KOPT-K1 (cell line): ENCODE results near the gene CNTN4.

ENCODE experiments used
- H3K27ac ChIP-seq: fragments of 200-600 bp; sonication (generic); 2 replicates; pipeline ENCODE4 v1.5.1; 2016; ENCODE audit warnings: antibody characterized with exemption, mild to moderate bottlenecking, low read depth, low read length; ENCODE audit not compliant: poor library complexity, severe bottlenecking
- H3K36me3 ChIP-seq: fragments of 200-600 bp; sonication (generic); 2 replicates; pipeline ENCODE4 v1.5.1; 2017; ENCODE audit warnings: antibody characterized with exemption, mild to moderate bottlenecking, low read length, moderate library complexity; ENCODE audit not compliant: insufficient read depth
- H3K9me3 ChIP-seq: fragments of 200-600 bp; sonication (generic); 2 replicates; pipeline ENCODE4 v1.5.1; 2017; ENCODE audit warnings: antibody characterized with exemption, low read length, mild to moderate bottlenecking; ENCODE audit not compliant: insufficient read depth, poor library complexity, severe bottlenecking

CNTN4 gene

DNA sequence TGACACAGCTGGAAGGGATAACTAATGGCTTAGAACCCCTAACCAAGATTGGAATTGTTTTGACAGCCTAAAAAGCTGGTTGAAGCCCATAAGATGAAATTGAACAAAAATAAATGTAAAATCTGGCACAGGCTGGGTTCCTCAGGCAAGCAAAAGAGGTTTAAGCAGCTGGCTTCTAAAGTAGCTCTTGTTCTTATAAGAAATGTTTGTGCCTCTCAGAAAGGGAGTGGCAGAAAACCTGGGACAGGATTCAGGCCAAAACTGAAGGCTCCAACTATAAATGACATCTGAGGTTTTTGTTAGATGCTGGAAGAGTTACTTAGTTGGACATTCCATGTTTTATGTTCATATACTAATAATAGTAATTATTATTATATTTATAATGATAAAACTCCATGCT is 378.3 kb downstream of the CNTN4 start:
- Histone ChIP-seq H3K36me3 (no peaks in the 10 kb centered on the region), H3K27ac (no peak overlapping the region), H3K9me3 (no peaks in the 10 kb centered on the region)

- no peaks in the 10 kb centered on the region for H3K36me3 ChIP-seq
- no peak overlapping the region for H3K27ac ChIP-seq
Measured at GRCh38 chr3:2477620-2478019, 379.0 kb downstream of the CNTN4 start.

DNA sequence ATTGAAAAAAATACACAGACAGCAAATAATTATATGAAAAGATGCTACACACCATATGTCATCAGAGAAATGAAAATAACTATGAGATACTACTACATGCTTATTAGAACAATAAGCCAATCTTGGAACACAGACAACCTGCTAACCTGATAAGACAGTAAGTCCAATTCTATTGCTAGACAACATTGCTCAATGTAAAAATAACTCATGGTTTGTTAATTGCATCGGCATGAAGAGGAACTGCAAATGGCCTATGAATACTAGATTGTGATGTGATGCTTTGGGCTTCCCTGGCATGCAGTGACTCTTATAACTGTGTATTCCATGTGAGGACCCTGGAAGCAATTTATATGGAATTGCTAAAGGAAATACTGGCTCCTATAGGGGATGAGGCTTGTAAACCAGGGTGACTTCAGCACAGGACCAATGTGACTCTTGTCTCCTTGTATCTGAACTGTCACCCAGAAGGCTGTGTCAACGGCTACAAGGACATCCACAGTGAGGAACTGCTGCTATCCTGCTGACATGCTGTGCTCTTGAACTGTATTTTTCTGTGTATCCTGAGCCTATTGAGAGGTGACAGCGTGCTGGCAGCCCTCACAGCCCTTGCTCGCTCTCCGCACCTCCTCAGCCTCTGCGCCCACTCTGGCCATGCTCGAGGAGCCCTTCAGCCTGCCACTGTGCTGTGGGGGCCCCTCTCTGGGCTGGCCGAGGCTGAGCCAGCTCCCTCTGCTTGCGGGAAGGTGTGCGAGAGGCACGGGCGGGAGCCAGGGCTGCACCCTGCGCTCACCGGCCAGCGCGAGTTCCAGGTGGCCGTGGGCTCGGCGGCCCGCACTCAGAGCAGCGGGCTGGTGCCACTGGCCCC is 385.7 kb downstream of the CNTN4 start:
- Histone ChIP-seq H3K9me3 (no peaks in the 10 kb centered on the region), H3K36me3 (no peaks in the 10 kb centered on the region), H3K27ac (no peak overlapping the region)

More at GRCh38 chr3:2477620-2478019, 379.0 kb downstream of the CNTN4 start:
- no peaks in the 10 kb centered on the region for H3K9me3 ChIP-seq

GRCh38 chr3:2485027-2485375 is 386.3 kb downstream of the CNTN4 start:
- Histone ChIP-seq H3K27ac (no peak overlapping the region), H3K9me3 (no peaks in the 10 kb centered on the region), H3K36me3 (no peaks in the 10 kb centered on the region)

GRCh38 chr3:2495746-2496145 is 397.1 kb downstream of the CNTN4 start:
- Histone ChIP-seq H3K27ac (no peak overlapping the region), H3K36me3 (no peaks in the 10 kb centered on the region), H3K9me3 (no peaks in the 10 kb centered on the region)

GRCh38 chr3:2504912-2505311 is 406.2 kb downstream of the CNTN4 start:
- Histone ChIP-seq H3K9me3 (no peaks in the 10 kb centered on the region), H3K27ac (no peak overlapping the region), H3K36me3 (no peaks in the 10 kb centered on the region)

GRCh38 chr3:2506776-2507175 is 408.1 kb downstream of the CNTN4 start:
- Histone ChIP-seq H3K36me3 (no peaks in the 10 kb centered on the region), H3K9me3 (no peaks in the 10 kb centered on the region), H3K27ac (no peak overlapping the region)

- Histone ChIP-seq H3K9me3 (no peaks in the 10 kb centered on the region), H3K27ac (no peak overlapping the region), H3K36me3 (no peaks in the 10 kb centered on the region)
Measured at GRCh38 chr3:2510591-2511145, 412.0 kb downstream of the CNTN4 start.

DNA sequence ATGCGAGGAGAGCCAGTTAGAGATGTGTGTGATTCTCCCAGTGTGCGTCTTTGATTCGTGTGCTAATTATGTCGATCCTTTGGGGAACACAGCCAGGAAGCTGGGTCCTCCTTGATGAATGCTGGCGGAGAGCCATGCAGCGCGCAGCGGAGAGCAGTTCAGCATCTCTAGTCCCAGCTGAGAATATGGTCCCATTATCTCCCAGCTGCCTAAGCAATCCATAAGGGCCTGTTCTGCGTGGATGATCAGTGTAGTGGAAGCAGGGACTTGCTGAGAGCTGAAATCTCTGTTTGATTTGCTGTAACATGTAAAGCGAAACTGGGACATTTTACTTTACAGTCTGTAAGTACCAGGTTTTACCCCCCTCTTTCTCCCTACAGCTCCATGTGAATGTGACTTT is 412.7 kb downstream of the CNTN4 start:
- no peaks in the 10 kb centered on the region for H3K9me3 ChIP-seq

GRCh38 chr3:2512881-2513280 is 414.2 kb downstream of the CNTN4 start:
- no peaks in the 10 kb centered on the region for H3K9me3 ChIP-seq
- H3K27ac ChIP-seq: no peak overlapping the region
- no peaks in the 10 kb centered on the region for H3K36me3 ChIP-seq

More for the DNA sequence above, 412.7 kb downstream of the CNTN4 start:
- Histone ChIP-seq H3K27ac (no peak overlapping the region), H3K36me3 (no peaks in the 10 kb centered on the region)

DNA sequence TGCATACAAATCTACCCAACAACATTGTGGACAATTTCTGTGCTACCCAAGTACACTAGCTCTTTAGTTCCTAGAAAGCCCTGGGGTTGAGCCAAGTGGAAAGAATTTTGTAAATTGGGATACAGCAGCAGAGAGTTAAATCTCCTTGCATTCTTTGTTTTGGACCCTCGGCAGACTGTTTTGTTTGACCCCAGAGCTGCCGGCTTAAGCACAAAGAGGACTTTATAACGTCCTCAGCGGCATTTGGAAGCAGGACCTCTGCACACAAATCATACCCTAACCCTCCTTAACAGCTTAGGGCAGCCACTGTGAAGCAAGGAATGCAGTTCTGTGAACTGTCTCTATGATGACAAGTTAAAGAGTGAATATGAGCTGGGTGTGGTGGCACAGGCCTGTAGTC is 415.3 kb downstream of the CNTN4 start:
- no peak overlapping the region for H3K27ac ChIP-seq
- no peaks in the 10 kb centered on the region for H3K9me3 ChIP-seq
- no peaks in the 10 kb centered on the region for H3K36me3 ChIP-seq

- Histone ChIP-seq H3K27ac (no peak overlapping the region), H3K9me3 (no peaks in the 10 kb centered on the region), H3K36me3 (no peaks in the 10 kb centered on the region)
Measured at GRCh38 chr3:2516762-2517441, 418.2 kb downstream of the CNTN4 start.

GRCh38 chr3:2517500-2518172 is 419.0 kb downstream of the CNTN4 start:
- H3K36me3 ChIP-seq: no peaks in the 10 kb centered on the region
- H3K9me3 ChIP-seq: no peaks in the 10 kb centered on the region
- no peak overlapping the region for H3K27ac ChIP-seq

- Histone ChIP-seq H3K36me3 (no peaks in the 10 kb centered on the region), H3K9me3 (no peaks in the 10 kb centered on the region), H3K27ac (no peak overlapping the region)
Measured at GRCh38 chr3:2523281-2523836, 424.7 kb downstream of the CNTN4 start.

- H3K9me3 ChIP-seq: no peaks in the 10 kb centered on the region
- H3K27ac ChIP-seq: no peak overlapping the region
- H3K36me3 ChIP-seq: no peaks in the 10 kb centered on the region
Measured at GRCh38 chr3:2525968-2526367, 427.3 kb downstream of the CNTN4 start.
